COLO668 (cell line): ENCODE data around the gene ALOX12B.
A peak's percentile ranks its signal among the peaks of the same experiment; 100 is the strongest.

ENCODE experiments used
- DNase-seq: peaks from one replicate; lab custom pipeline; 2025; ENCODE audit not compliant: unreplicated experiment; lab: John Stamatoyannopoulos, UW

The ALOX12B gene

GRCh38 chr17:8087075-8087951 is at the start of gene ALOX12B:
Gene ALOX12B (minus strand): TSS chr17:8087716. CDS start chr17:8087442, 274 bp downstream.
- no peak for DNase-seq

DNA sequence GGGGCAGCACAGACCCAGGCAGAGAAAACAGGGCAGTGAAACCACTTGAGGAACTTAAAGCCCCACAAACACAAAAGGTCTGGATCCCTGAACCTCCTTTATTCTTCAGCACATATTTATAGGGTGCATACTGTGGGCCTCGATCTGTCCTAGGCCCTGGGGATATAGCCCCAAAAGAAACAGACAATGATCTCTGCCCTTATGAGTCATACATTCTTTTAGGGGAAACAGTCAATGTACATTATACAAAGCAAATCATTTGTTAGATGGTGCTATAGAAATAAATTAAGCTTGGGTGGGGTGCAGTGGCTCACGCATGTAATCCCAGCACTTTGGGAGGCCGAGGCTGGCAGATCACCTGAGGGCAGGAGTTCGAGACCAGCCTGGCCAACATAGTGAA is 46.4 kb upstream of the ALOX12B start:
- DNase-seq = no peak

DNA sequence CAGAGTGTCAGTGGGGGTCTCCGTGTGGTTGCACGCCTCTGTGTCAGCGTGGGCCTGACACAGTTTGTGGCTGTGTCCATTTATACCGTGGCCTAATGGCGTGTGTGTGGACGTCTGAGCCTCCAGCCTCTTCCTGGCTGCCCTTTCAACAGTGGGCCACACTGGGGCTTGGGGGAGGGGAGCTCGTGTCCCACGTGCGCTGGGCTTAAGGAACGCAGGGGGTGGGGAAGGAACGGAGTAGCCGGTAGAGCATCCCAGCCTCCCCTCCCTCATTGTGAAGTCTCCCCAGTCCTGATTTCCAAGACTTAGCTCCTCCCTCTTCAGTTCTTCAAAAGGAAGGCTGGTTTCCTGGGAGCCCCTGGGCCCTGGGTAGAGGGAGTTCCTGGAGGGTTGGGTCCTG is 45.9 kb upstream of the ALOX12B start:
- DNase-seq = no peak

GRCh38 chr17:8131844-8132441 is 44.4 kb upstream of the ALOX12B start:
- no peak for DNase-seq

- no peak for DNase-seq
These were observed 40.7 kb upstream of the ALOX12B start for GRCh38 chr17:8128125-8128784.

- DNase-seq = peak; percentile 39
These were observed 39.1 kb upstream of the ALOX12B start for GRCh38 chr17:8126491-8127066.

DNA sequence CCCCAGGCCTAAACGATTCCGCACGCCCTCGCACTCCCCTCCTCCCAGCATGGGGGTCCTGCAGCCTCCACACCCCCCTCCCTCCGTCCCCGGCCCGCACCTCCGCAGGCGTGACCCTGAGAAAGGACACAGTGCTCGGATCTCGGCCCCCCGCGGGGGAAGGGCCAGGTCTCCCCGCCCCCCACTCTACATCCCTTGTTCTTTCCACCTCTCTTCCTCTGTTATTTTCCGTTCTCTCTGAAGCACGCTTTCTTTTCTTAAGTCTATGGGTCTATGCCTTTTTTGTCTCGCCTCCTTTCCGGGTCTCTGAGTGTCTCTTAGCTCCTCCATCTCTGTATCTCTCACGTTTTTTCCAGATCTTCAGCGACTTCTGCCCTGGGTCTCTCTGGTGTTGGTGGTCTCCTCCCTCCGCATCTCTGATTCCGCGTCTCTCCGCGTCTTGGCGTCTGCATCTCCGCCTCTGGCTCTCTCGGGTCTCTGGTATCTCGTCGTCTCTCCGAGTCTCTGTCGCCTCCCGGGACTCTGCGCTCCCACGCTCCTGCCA is 38.5 kb upstream of the ALOX12B start:
- DNase-seq = peak; percentile 9

DNA sequence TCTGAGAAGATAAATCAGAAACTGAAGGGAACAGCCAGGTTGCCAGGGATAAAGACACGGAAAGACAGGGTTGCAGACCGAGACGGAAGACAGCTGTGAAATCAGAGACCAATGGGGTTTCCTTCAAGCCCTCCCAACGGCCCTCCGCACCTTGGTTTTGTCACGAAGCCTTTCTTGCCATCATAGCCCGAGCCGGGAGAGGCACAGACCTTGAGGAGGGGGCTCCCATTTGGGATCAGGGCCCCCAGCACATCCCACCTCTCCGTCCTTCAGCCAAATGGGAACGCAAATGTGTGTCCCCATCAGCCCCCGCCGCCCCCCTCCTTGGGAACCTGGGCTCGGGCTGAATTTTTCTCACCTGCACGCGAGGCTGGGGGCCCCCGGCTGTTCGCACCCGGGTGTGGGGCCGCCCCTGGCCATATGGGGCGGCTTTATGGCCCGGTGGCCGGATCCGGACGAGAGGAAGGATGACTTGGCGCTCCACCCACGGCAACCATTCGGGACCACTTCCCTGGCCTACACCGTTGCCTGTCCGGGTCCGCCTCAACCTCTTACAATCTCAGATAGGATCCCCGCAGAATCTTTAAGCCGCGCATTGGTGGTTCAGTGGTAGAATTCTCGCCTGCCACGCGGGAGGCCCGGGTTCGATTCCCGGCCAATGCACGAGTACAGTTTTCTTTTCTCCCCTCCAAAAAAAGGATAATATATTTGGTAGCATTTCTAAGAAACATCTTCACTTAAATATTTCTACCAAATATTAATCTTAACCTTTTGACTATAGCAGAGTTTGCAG is 37.8 kb upstream of the ALOX12B start:
- DNase-seq = peak; percentile 58

DNA sequence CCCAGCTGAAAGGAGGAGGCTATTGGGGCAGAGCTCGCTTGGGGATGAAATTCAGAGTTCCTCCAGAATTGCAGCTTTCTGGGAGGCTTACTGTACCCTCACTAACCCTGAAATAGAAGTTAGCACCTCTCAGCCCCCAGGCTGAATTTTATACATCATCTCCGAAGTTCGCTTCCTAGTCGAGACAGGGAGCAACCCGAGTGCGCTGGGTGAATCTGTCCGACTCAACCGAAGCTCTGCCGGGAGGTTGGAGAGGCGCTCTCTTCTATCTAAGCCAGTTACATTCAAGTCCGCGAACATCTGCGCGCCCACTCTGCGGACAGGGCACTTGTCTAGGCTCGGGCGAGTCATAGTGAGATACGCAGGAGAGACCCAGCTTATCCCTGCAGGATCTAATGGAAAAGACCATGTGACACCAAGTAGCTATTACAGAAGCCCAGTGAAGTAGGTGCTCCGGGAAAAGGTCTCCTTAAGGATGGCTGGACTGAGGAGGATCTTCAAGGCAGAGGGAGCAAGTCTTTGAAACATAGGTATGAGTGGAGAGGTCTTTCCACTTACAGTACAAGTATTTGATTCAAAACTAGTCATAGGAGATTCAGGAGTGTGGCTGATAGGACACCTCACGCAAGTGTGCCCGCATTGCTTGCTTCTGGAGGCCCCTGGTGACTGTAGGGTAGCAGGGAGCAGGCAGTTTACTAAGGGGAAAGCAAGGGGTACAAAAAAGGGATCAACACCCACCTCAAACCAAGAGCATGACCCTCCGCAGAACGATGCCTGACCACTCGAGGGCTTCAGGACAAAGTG is 37.0 kb upstream of the ALOX12B start:
- peak; percentile 4 for DNase-seq

- peak; percentile 4 for DNase-seq
These were observed 36.3 kb upstream of the ALOX12B start, which contains the start of gene HES7 for GRCh38 chr17:8123695-8124349. Gene HES7 (minus strand): TSS chr17:8124106. CDS start chr17:8124084, 22 bp downstream.

DNA sequence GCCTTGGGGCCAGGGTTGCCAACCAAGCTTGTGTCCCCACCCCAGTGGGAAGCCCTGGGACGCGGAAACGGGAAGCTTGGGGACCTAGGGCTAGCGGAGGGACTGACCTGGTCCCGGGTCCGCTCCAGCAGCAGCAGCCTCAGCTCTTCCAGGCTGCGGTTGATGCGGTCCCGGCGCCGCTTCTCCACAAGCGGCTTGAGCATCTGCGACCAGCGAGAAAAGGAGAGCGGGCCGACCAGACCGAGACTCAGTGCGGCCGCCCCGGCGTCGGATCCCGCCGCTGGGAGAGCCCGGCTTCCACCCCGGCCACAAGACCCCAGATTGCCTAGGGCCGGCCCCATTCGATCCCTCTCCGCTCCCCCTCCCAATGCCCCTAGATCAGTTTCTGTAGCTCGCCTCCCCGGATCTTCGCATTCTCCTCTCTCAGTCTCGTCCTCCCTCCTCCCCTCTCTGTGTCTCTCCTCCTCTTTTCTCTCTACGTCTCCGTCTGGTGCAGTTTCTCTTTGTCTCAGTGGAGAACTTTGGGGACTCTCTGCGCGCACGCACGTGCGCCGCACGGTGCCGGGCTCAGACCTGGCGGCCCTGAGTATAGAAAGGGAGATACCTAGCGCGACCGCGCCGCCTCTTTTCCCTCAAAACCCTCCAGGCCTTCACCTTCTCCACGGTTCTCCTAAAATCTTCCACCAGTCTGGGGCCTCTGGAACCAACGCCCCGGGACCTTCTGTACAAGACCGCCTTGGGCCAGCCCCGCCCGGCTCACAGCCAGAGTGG is 35.6 kb upstream of the ALOX12B start:
- peak; percentile 12 for DNase-seq

DNA sequence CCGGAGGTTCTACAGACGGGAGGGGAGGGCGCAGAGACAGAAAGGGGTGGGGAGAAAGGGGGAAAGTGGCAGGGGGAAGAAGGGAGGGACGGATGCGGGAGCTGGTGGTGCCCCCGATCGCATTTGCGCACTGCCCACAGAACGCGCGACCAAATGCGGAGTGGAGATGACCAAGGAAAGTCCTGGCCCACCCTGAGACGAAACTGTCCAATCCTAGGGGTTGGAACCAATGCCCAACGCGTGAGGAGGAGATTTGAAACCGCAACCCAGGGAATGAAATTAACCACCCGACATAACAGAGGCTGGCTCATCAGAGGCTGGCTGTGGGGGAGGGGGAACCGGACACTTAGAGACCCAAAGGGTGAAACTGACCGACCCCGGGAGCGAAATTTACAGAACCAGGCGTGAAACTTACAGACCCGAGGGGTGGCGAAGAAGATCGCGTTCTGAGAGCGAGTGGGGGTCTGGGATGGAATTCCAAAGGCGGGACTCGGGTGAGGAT is 35.0 kb upstream of the ALOX12B start:
- no peak for DNase-seq

DNA sequence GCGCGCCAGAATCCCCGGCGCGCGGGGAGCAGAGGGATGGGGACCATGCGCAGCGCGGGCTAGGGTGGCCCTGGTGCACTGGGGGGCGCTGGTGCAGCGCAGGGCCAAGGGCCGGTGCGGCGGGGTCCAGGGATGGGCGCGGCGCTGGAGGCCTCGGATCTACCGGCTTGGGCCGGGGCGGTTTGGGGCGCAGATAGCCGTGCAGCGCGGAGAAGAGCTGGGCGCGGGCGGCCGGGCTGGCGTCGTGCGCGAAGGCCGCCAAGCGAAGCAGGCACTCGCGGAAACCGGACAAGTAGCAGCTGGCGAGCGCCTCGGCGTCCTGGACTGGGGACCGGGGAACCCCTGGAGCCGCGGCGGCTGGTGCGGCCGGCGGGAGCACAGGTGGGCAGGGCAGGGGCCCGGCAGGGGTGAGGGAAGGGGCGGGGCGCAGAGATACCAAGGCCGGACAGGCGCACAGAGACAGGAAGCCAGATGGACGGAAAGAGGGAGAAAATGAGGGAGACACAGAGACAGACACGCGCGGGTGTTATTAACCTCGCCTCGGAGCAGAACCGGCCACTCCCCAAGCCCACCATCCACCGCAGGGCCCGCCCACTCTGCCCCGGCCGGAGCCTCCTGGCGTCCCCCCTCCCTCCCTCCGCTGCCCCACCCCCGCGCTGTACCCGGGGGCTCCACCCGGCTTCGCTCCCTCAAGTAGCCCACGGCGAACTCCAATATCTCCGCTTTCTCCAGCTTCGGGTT is 34.3 kb upstream of the ALOX12B start:
- DNase-seq = peak; percentile 68

DNA sequence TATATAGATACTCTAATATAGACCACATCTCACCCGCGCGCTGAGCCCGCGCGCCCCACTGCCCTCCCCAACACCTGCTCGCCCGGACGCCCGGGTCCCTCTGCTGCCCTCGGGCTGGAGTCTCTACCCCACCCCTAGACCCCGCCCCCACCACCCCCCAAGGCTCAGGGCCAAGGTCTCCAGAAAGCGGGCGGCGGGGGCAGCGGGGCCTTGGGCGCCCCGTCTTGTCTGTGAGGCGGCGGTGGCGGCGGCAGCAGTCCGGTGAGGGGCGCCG is 33.8 kb upstream of the ALOX12B start:
- DNase-seq = no peak

DNA sequence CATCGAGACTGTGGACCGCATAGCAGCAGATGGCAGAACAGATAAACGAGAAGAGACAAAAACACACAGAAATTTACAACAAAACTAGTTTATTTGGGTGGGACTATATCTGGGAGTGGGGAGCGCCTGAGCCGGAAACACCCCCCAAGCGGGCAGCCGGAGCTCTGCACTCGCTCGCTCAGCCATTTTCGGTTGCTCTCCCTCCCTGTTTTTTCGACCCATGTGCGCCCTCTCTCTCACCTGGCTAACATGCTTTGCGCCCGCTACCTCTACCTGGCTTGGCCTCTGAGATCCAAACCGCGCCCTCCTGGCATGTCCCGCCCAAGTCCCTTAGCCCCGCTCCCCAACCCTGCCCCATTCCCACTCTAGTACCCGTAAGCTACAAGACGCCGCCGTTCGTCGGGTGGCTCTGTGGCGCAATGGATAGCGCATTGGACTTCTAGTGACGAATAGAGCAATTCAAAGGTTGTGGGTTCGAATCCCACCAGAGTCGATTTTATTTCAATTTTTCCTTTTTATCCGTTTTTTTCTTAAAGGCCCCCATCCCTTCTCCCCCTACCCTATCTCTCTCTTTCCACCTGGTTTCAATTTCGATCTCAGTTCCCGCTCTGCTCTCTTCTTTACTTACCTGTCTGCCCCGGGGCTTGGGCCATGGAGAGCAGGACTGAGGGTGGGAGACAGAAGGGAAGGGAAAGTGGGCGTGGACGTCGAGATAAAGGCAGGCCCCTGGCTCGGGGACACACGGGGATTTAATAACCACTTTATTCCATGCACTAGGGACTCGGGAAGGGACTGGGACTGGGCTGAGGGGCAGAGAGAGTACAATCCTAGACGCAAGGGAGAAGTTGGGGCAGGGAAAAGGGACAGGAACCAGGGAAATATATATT is 33.2 kb upstream of the ALOX12B start:
- DNase-seq = peak; percentile 66
